ENCODE results near the gene CARMIL1. TPM values are rescaled to one million over a fixed set of nuclear protein-coding genes. Genes with fewer than 3 reads are reported as not detected.

Gene CARMIL1
- total and polyA plus RNA-seq, 11 donors: 2.4 to 9.1 (median 5.3) TPM

GRCh38 chr6:25544833-25545232 lies 265.7 kb downstream of the CARMIL1 start:
- intact Hi-C loops (cut with DNase I): no loop called here
- Histone ChIP-seq H3K9me3 (peaks cover 0 to 11% (median 0%) of the 10 kb centered on the region in 12 donors), H3K27ac (no peak overlapping the region), H3K4me1 (peaks cover 0 to 6% (median 0%) of the 10 kb centered on the region in 12 donors), H3K27me3 (no peaks in the 10 kb centered on the region), H3K4me3 (no peak overlapping the region), H3K36me3 (peaks cover 0 to 12% (median 0%) of the 10 kb centered on the region in 9 donors)
- ATAC-seq: no peak
- no peak for DNase-seq
- no peak for TF ChIP-seq POLR2A (IDR thresholded peaks at IDR 0.05)
- no peak for TF ChIP-seq CTCF (IDR thresholded peaks at IDR 0.05)

- no peak overlapping the region for H3K27ac ChIP-seq
- 40 to 74% (median 56%) methylated on average over 2 of the region's 2 CpGs for WGBS, 4 donors
- peaks cover 0 to 8% (median 0%) of the 10 kb centered on the region in 9 donors for H3K36me3 ChIP-seq
- peak in 3 of 4 donors; percentile 63 to 72 (median 65) for ATAC-seq
- DNase-seq: no peak
- intact Hi-C loops (cut with DNase I): no loop called here
- no peak overlapping the region for H3K4me3 ChIP-seq
- H3K9me3 ChIP-seq: no peaks in the 10 kb centered on the region
- H3K4me1 ChIP-seq: peaks cover 0 to 6% (median 0%) of the 10 kb centered on the region in 12 donors
- TF ChIP-seq POLR2A (IDR thresholded peaks at IDR 0.05): no peak
- no peak for TF ChIP-seq CTCF (IDR thresholded peaks at IDR 0.05)
- H3K27me3 ChIP-seq: no peaks in the 10 kb centered on the region
Measured at GRCh38 chr6:25547797-25548196, 268.6 kb downstream of the CARMIL1 start.

GRCh38 chr6:25548451-25548850 lies 269.3 kb downstream of the CARMIL1 start:
- DNase-seq: no peak
- WGBS, 4 donors: 57 to 67% (median 65%) methylated on average over 2 of the region's 2 CpGs
- ATAC-seq: no peak

GRCh38 chr6:25550631-25551030 lies 271.5 kb downstream of the CARMIL1 start:
- intact Hi-C loops (cut with DNase I): loop anchor here in 1 of 10 donors (10.0 kb wide), 1 partner anchor 316 kb away; no protein-coding TSS in a partner anchor

More at GRCh38 chr6:25548451-25548850, 269.3 kb downstream of the CARMIL1 start:
- H3K4me3 ChIP-seq: no peak overlapping the region
- intact Hi-C loops (cut with DNase I): no loop called here
- no peak overlapping the region for H3K27ac ChIP-seq
- no peaks in the 10 kb centered on the region for H3K27me3 ChIP-seq
- no peaks in the 10 kb centered on the region for H3K9me3 ChIP-seq
- H3K4me1 ChIP-seq: peaks cover 0 to 6% (median 0%) of the 10 kb centered on the region in 12 donors
- peaks cover 0 to 8% (median 0%) of the 10 kb centered on the region in 9 donors for H3K36me3 ChIP-seq
- no peak for TF ChIP-seq CTCF (IDR thresholded peaks at IDR 0.05)
- TF ChIP-seq POLR2A (IDR thresholded peaks at IDR 0.05): no peak

More at GRCh38 chr6:25550631-25551030, 271.5 kb downstream of the CARMIL1 start:
- Histone ChIP-seq H3K4me3 (no peak overlapping the region), H3K4me1 (peaks cover 0 to 3% (median 0%) of the 10 kb centered on the region in 12 donors), H3K36me3 (peaks cover 0 to 8% (median 0%) of the 10 kb centered on the region in 9 donors), H3K27me3 (no peaks in the 10 kb centered on the region), H3K9me3 (no peaks in the 10 kb centered on the region), H3K27ac (no peak overlapping the region)
- DNase-seq (no peak), ATAC-seq (no peak)
- WGBS, 4 donors: 91 to 95% (median 91%) methylated on average over 11 of the region's 11 CpGs
- TF ChIP-seq CTCF (IDR thresholded peaks at IDR 0.05) (no peak), POLR2A (IDR thresholded peaks at IDR 0.05) (no peak)

All from heart left ventricle (tissue), 16 donors.